Stimulated activated CD8-positive, alpha-beta memory T cell treated with anti-CD3 and anti-CD28 coated beads, Interleukin-15, amount 100 ng/mL, for 48 hours (primary cell): ENCODE data around the gene SYVN1.

Source experiments
- DNase-seq, 2 donors: peaks; one replicate each; pipeline ENCODE4 v3.0.0-alpha.2; 2020; ENCODE audit warnings: low read depth in 2 of 2

SYVN1 gene

DNA sequence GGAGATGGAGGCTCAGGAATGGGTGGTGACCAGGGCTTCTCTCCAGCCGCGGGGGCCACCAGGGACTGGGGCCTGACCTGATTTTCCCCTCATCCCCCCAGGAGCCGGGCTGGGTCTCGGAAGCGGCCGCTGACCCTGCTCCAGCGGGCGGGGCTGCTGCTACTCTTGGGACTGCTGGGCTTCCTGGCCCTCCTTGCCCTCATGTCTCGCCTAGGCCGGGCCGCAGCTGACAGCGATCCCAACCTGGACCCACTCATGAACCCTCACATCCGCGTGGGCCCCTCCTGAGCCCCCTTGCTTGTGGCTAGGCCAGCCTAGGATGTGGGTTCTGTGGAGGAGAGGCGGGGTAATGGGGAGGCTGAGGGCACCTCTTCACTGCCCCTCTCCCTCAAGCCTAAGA, 46.5 kb downstream of the SYVN1 start:
- DNase-seq, result no peak

DNA sequence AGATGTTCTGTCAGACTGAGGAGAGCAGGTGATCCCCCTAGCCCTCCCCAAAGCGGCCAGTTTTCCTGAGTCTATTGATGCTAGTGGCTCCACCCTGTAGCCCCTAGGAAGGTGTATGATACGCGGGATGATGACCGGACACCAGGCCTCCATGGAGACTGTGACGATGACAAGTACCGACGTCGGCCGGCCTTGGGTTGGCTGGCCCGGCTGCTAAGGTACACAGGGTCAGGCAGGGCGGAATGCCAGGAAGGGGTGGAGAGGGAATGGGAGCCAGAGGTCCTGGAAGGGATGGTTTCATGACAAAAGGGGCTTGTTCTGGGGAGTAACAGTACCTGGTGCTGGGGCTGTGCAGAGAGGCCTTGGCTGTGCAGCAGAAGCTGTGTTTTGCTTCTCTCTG, 47.1 kb downstream of the SYVN1 start:
- DNase-seq, result no peak

DNA sequence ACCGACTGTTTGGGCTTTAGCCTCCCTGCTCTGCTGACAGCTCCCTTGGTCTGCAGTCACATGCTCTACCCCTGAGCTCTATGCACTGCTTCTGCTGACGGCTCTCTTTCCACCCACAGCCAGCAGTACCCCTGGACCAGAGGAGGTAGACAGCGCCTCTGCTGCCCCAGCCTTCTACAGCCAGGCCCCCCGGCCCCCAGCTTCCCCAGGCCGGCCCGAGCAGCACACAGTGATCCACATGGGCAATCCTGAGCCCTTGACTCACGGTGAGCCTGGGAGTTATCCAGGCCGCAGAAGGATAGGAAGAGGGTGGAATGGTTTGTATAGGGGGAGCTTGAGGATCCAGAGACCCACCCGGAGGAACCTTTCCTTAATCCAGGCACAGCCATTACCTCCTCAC, 47.5 kb downstream of the SYVN1 start:
- DNase-seq, result no peak

DNA sequence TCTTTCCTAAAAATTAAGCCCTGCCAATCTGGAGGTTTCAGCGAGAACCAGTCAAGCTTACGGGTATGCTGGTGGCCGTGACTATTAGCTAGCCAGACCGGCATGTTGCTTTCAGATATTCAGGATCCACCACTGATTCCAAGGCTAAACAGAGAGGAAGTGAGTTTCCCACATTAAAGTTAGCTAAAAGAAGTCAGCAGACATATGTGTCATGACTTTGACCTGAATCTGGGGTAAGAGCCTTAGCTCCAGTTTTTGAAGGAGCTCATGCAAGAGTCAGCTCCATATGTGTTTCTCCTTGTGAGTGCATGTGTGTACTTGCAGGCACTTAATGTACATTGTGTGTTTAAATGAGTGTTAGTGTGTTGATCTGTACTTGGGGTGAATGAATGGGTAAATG, 48.9 kb downstream of the SYVN1 start:
- DNase-seq, result no peak

DNA sequence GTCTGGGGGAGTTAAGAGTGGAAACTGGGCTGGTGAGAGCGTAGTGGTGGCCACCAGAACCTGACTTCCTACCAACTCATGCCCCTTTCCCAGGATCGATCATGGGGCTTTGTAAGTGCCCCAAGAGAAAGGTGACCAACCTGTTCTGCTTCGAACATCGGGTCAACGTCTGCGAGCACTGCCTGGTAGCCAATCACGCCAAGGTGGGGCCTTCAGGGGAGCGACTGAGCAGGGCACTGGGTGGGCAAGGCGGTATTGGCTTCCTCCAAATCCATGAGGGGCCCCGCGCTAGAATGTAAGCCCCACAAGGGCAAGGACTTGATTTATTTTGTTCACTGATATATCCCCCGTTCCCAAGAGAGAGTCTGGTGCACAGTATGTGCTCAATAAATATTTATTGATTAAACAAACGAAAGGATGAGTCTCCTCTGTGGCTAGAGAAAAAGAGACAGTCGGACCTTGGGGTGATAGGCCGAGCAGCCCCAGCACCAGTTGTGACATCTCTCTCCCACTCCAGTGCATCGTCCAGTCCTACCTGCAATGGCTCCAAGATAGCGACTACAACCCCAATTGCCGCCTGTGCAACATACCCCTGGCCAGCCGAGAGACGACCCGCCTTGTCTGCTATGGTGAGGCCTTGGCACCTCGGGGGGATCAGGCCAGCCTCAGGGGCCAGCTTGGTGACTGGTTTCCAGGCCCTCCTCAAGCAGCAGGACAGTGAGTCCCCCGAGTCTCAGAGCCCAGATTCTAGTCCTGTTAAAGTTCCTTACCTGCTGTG, 49.5 kb downstream of the SYVN1 start:
- DNase-seq, result no peak

DNA sequence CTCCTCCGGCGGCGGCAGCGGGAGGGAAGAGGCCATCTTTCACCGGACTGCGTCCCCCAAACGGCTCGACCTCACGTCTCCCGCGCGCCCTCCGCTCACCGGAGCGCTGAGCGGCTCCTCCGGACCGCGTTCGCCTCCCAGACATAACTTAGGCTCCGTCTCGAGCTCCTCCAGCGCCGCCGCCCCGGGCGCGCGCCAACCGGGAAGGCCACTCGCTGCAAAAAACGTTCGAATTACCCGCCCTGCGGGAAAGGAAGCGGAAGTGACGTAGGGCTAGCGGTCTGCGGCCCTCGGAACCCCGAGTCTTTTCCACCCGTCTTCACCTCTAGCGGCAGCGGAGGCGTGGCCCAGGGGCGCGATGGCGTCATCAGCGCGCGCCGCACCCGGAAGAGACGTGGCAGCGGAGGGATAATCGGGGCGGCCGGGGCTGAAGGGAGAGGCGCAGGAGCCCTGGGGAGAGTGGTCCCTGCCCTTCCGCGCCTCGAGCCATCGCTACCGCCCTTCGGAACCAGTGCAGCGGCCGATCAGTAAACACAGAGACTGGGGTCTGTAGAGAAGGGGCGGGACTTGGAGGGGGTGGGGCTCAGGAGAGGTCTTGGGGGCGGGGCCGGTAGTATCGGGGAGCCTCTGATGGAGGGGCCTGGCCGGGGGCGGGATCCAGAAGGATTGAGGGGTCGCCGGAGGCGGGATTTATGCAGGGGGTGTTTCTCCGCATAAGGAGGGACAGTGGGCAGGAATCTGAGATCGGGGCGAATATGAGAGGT, 50.3 kb downstream of the SYVN1 start, which contains the start of the genes CDCA5 and ZFPL1:
Gene CDCA5 (minus strand): TSS at position 207 of the 764 bp plus-strand sequence. CDS start 62 bp downstream, at position 145.
Gene ZFPL1 (plus strand): TSS at position 389 of the 764 bp plus-strand sequence. CDS start 477 bp downstream, outside the sequence.
- peak; percentile 94 to 96 for DNase-seq

DNA sequence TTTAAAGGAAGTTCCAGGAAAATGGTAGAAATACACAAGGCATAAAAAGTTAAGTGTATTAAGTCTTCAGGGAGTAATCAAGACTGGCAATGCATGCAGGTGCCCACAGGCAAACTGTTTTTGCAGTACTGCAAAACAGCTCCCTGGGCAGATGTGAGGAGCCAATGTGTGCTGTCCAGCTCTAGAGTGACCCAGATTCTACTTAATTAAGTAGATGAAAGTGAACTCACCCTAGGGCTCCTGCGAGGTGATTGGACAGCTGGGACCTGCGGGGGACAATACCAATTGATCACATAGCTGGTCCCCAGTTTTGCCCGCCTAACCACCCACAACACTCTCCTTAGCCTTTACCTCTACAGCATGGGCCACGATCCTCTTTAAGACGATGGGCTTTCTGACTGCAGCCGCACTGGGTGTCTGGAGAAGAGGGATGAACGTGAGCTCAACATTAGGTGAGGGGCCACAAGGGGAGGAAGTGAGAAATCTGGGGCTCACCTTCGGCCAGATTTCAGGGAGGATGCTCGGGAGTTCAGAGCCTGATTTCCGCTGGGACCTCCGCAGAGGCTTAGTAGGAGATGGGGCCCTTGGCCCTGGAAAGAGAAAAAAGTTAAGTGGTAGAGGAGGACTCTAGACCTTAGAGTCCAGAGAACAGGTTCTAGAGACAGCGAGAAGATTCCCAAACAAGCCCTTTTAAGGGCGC, 51.0 kb downstream of the SYVN1 start:
- no peak for DNase-seq

DNA sequence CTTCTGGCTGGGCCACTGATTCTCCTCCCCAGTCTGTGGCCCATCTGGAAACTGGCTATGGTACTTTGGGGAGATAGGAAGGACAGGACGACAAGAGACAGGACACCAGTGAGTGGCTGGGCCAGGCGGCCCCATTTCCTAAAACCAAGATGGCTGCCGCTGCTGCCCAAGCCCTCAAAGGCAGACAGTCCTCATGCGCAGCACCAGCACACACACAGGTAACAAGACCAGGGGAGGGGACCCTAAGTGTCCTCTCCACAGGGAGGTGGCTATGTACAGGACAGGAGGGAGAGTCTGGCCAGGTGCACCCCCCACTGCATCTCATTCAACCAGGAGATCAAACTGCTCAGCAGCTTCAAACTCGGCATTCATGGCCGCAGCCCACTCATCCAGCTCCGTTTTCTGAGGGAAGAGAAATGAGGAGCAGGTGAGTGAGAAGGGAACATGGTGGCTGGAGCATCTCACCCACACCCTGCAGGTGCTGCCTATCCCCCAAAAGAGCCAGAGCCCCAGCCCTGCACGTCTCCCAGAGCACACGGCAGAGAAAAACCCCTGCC, 55.5 kb downstream of the SYVN1 start:
- DNase-seq, result no peak

DNA sequence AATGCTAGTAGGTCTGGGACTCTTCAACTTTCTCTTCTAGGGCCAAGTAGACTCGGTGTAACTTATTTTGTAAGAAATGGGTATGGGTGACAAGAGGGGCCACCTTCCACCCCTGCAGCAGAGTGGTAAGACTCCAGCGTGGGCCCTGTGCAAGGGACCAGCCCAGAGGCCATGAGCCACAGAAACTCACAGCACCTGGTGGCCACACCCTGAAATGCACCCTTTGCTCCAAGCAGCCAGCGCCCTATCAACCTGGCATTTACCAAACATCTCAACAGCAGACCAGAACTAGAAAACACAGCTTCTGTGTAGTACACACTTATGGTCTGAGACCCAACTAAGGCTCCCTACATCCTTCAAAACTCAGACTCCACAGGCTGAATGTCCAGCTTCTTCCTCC, 56.2 kb downstream of the SYVN1 start:
- DNase-seq, result peak; percentile 40 to 42

DNA sequence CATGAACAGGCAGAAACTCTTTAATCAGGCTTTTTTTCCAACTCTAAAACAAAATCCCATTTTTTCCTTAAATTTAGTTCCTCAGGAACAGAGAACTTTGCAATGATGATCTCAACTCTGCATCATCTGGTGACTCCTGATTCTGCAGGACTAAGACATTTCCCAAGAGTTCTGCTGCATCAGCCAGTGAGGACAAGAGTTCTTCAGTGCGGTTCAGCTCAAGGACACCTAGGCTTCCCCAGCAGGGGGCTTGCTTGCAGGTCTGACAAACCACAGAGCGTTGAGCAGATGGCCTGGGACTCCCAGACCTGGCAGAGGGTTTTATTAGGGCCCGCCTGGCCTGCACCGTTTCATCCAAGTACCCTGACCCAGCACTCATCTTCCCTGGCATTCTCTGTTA, 56.9 kb downstream of the SYVN1 start:
- no peak for DNase-seq
